Lung (tissue), 12 donors: ENCODE data around the gene ZNF580. TPM values are rescaled to one million over a fixed set of nuclear protein-coding genes. Genes with fewer than 3 reads are reported as not detected.

Experiments used
- ATAC-seq: fragments of 200-7000 bp; cut with Tn5 transposase; one replicate; pipeline ENCODE4 v1.9.1; 2020; ENCODE audit warnings: moderate number of reproducible peaks; ENCODE audit not compliant: insufficient read depth, low FRiP score
- DNase-seq, 3 donors: peaks; one replicate each; pipeline ENCODE4 v3.0.0-alpha.2; 2013 to 2017
- H3K27ac ChIP-seq, 2 donors: one replicate each; pipeline ENCODE4 v1.5.1; 2013; ENCODE audit warnings: mild to moderate bottlenecking in 2 of 2, moderate library complexity in 2 of 2, control low read depth in 1 of 2, inconsistent platforms in 1 of 2, low read depth in 1 of 2, low read length in 1 of 2
- H3K27me3 ChIP-seq, 3 donors: one replicate each; pipeline ENCODE4 v1.5.1; 2013; ENCODE audit warnings: low read length in 2 of 3; ENCODE audit not compliant: control insufficient read depth in 3 of 3, insufficient read depth in 3 of 3
- H3K36me3 ChIP-seq, 4 donors: one replicate each; pipeline ENCODE4 v1.5.1; 2013; ENCODE audit warnings: low read length in 4 of 4, mild to moderate bottlenecking in 1 of 4, moderate library complexity in 1 of 4; ENCODE audit not compliant: control insufficient read depth in 4 of 4, insufficient read depth in 4 of 4
- H3K4me1 ChIP-seq, 5 donors: one replicate each; pipeline ENCODE4 v1.5.1; 2013; ENCODE audit warnings: low read length in 5 of 5, mild to moderate bottlenecking in 2 of 5, moderate library complexity in 1 of 5; ENCODE audit not compliant: control insufficient read depth in 5 of 5, insufficient read depth in 5 of 5
- H3K4me3 ChIP-seq: one replicate; pipeline ENCODE4 v1.5.1; 2013; ENCODE audit warnings: mild to moderate bottlenecking, control low read depth, moderate library complexity
- H3K9ac ChIP-seq, 2 donors: one replicate each; pipeline ENCODE4 v1.5.1; 2013; ENCODE audit warnings: low read length in 2 of 2, control low read depth in 1 of 2; ENCODE audit not compliant: insufficient read depth in 1 of 2
- H3K9me3 ChIP-seq, 4 donors: one replicate each; pipeline ENCODE4 v1.5.1; 2013; ENCODE audit warnings: low read length in 3 of 4, mild to moderate bottlenecking in 1 of 4, moderate library complexity in 1 of 4; ENCODE audit not compliant: control insufficient read depth in 4 of 4, insufficient read depth in 3 of 4
- WGBS, 2 donors: extraction: QIAGEN DNeasy Blood & Tissue Kit; methylation state at CpG; one replicate each; pipeline ENCODE4 v1.1.7; 2013; 5-methylcytosine and 5-hydroxymethylcytosine counted together
- polyA plus RNA-seq, 2 donors: library from polyadenylated mRNA; stranded (reverse); fragments of 200-250 nt; gene quantifications; one replicate each; pipeline ENCODE4 v1.2.1, GENCODE V29; 2013
- total RNA-seq, 2 donors: library from RNA; depleted of rRNA in 1 of 2; stranded (reverse); fragments of >200 nt in 1 of 2; gene quantifications; one replicate each; pipeline ENCODE4 v1.2.1, GENCODE V29; 2014 to 2021
- TF ChIP-seq, protein P1 (sequence below): IDR thresholded peaks from 2 replicates; pipeline ENCODE4 v1.5.1; 2012; ENCODE audit warnings: mild to moderate bottlenecking; ENCODE audit errors: control extremely low read depth, extremely low read depth
- donor health status: control.
- donor health status: control.
- donor health status: Bipolar disorder and iron deficiency.
- donor health status: healthy.
- donor health status: DM: yes; HTN: yes; CAD: no.

Gene ZNF580
- total and polyA plus RNA-seq, 4 donors = 11.1 to 41.3 (median 30.8) TPM

DNA sequence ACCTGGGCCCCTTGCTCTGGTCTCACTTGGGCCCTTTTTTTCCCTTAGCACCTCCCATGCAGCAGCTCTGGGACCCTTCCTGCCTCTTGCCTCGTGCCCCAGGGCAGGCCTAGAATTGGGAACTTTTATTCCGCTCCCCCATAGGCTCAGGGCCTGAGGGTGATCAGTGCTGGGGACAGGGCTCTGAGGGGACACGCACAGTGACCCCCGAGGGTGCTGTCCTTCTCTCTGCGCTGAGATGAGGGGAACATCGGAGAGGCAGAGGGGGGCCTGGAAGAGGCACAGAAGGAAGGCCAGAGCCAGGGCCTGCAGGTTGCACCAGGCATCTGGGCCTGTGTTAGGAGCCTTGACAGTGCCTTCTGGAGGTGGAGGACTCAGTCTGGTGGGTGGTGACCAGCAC, 45.0 kb downstream of the ZNF580 start:
- no peak for DNase-seq
- TF ChIP-seq, protein P1, sequence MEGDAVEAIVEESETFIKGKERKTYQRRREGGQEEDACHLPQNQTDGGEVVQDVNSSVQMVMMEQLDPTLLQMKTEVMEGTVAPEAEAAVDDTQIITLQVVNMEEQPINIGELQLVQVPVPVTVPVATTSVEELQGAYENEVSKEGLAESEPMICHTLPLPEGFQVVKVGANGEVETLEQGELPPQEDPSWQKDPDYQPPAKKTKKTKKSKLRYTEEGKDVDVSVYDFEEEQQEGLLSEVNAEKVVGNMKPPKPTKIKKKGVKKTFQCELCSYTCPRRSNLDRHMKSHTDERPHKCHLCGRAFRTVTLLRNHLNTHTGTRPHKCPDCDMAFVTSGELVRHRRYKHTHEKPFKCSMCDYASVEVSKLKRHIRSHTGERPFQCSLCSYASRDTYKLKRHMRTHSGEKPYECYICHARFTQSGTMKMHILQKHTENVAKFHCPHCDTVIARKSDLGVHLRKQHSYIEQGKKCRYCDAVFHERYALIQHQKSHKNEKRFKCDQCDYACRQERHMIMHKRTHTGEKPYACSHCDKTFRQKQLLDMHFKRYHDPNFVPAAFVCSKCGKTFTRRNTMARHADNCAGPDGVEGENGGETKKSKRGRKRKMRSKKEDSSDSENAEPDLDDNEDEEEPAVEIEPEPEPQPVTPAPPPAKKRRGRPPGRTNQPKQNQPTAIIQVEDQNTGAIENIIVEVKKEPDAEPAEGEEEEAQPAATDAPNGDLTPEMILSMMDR = no peak
- Histone ChIP-seq H3K9me3 (no peaks in the 10 kb centered on the region), H3K4me3 (no peak overlapping the region), H3K36me3 (peaks cover 3 to 66% (median 34%) of the 10 kb centered on the region in 4 donors), H3K9ac (no peak overlapping the region), H3K27me3 (no peaks in the 10 kb centered on the region), H3K27ac (no peak overlapping the region), H3K4me1 (peaks cover 0 to 8% (median 0%) of the 10 kb centered on the region in 5 donors)
- no peak for ATAC-seq
- 96 to 97% methylated on average over 6 of the region's 6 CpGs for WGBS, 2 donors

DNA sequence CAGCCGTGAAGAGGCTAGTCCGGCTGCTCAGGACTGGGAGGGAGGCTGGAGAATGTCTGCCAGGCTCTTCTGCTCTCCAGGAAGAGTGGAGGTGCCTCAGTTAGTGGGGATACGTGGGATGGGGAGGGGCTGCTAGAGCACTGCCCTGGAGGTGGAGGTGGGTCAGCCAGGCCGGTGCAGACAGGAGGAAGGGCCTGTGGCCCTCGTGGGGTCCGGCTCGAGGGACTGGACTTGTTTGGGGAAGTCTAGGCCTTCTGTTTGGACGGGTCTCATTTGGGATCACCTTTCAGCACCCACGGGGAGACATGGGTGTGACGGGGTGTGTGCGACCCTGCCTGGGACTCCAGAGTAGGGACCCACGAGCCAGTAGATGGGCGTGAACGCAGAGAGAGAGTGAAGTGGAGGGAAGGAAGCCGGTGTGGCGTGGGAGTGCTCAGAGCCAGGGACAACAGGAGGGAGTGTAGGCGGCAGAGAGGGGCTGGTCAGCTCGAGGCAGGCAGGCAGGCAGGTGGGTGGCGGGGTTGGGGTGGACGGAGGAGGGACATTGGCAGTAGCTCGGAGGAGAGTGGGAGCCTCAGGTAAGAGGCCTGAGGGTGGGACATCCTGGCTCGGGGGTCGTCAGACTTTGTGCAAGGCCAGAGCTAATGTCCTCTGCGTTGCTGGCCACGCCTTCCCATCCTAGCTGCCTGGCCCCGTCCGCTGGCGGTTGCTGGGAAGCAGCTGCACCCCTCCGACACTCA, 45.7 kb downstream of the ZNF580 start:
- no peak overlapping the region for H3K27ac ChIP-seq
- no peak for ATAC-seq
- DNase-seq = no peak
- no peaks in the 10 kb centered on the region for H3K27me3 ChIP-seq
- WGBS, 2 donors = 92 to 94% methylated on average over 29 of the region's 29 CpGs
- H3K36me3 ChIP-seq = peaks cover 3 to 68% (median 29%) of the 10 kb centered on the region in 4 donors
- H3K4me3 ChIP-seq = no peak overlapping the region
- peaks cover 0 to 8% (median 0%) of the 10 kb centered on the region in 5 donors for H3K4me1 ChIP-seq
- H3K9me3 ChIP-seq = no peaks in the 10 kb centered on the region
- H3K9ac ChIP-seq = no peak overlapping the region
- TF ChIP-seq, protein P1 = no peak

DNA sequence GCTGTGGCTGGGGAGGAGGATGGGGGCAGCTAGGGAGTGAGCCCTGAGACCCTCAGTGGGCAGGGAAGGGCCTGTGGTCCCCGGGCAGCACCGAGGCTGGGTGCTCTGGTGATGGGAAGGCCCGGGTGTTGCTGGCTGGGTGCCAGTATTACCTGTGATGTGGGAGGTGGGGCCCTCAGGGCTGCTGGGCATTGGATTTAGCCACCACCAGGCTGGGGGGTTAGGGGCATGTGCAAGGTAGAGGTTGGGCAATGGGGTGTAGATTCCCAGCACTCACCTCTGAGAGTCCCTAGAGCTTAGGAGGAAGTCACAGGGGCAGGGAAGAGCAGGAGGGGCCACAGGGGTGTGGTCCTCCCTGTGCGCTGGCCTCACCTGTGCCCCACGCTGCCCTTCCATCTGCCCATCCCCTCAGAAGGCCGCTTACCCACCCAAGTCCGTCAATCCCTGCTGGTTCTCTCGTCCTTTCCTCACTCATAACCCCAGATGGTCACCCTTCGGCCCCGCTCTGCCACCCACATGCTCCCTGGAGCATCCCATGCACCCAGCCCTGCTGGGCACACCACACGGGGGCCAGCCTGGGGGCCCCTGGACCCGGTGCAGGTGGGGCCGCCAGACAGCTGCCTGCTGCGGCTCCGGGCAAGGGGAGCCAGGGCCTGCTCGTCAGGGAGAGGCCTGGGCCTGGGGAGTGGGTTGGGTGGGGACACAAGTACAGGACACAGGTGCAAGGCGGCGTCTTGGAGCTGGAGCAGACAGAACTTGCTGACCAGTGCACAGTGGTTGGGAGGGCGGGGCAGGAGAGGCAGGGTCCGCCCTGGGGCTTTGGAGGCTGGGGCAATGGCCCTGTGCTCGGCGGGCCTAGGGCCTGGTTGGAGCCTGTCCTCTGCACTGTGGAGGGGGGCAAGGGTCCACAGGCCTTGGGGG, 46.7 kb downstream of the ZNF580 start:
- H3K4me1 ChIP-seq = peaks cover 0 to 8% (median 0%) of the 10 kb centered on the region in 5 donors
- 92 to 98% methylated on average over 22 of the region's 22 CpGs for WGBS, 2 donors
- no peaks in the 10 kb centered on the region for H3K9me3 ChIP-seq
- no peak for ATAC-seq
- no peak for DNase-seq
- H3K27me3 ChIP-seq = no peaks in the 10 kb centered on the region
- H3K36me3 ChIP-seq = peaks cover 3 to 73% (median 22%) of the 10 kb centered on the region in 4 donors
- H3K4me3 ChIP-seq = no peak overlapping the region
- TF ChIP-seq, protein P1 = no peak
- no peak overlapping the region for H3K27ac ChIP-seq
- H3K9ac ChIP-seq = no peak overlapping the region
